Heart left ventricle (tissue), 16 donors: ENCODE data around the gene GLYR1. TPM values are rescaled to one million over a fixed set of nuclear protein-coding genes. Genes with fewer than 3 reads are reported as not detected.

Source experiments
- ATAC-seq, 4 donors: fragments of 200-7000 bp; cut with Tn5 transposase; one replicate each; pipeline ENCODE4 v1.9.1; 2020 to 2022; ENCODE audit warnings: moderate library complexity in 4 of 4, mild to moderate bottlenecking in 3 of 4, moderate number of reproducible peaks in 1 of 4
- DNase-seq, 5 donors: peaks; one replicate each; pipeline ENCODE4 v3.0.0-alpha.2; 2020
- H3K27ac ChIP-seq, 12 donors: fragments of 200-600 bp; sonication (generic) in 4 of 12; one replicate each; pipeline versions ENCODE4 v1.5.0 to v1.8.0; 2016 to 2022; ENCODE audit warnings: mild to moderate bottlenecking in 2 of 12
- H3K27me3 ChIP-seq, 9 donors: fragments of 200-600 bp; sonication (generic) in 2 of 9; one replicate each; pipeline versions ENCODE4 v1.5.1 to v1.8.0; 2016 to 2022; ENCODE audit warnings: mild to moderate bottlenecking in 3 of 9
- H3K36me3 ChIP-seq, 9 donors: fragments of 200-600 bp; sonication (generic) in 2 of 9; one replicate each; pipeline versions ENCODE4 v1.5.0 to v1.8.0; 2018 to 2022; ENCODE audit warnings: mild to moderate bottlenecking in 2 of 9
- H3K4me1 ChIP-seq, 12 donors: fragments of 200-600 bp; sonication (generic) in 4 of 12; one replicate each; pipeline versions ENCODE4 v1.5.0 to v1.8.0; 2016 to 2022; ENCODE audit warnings: mild to moderate bottlenecking in 3 of 12
- H3K4me3 ChIP-seq, 12 donors: fragments of 200-600 bp; sonication (generic) in 4 of 12; one replicate each; pipeline versions ENCODE4 v1.5.0 to v1.8.0; 2017 to 2022; ENCODE audit warnings: mild to moderate bottlenecking in 9 of 12, moderate library complexity in 4 of 12
- H3K9me3 ChIP-seq, 12 donors: fragments of 200-600 bp; sonication (generic) in 4 of 12; one replicate each; pipeline versions ENCODE4 v1.5.0 to v1.8.0; 2016 to 2022; ENCODE audit warnings: mild to moderate bottlenecking in 1 of 12
- POLR2A ChIP-seq, 2 donors: fragments of 450-650 bp; IDR thresholded peaks; one replicate each; pipeline ENCODE4 v1.6.1; 2017; ENCODE audit warnings: antibody characterized with exemption in 2 of 2, mild to moderate bottlenecking in 2 of 2, moderate library complexity in 2 of 2
- WGBS, 4 donors: extraction: QIAGEN DNeasy Blood & Tissue Kit in 2 of 4; methylation state at CpG; one replicate each; pipeline versions ENCODE4 v1.1.5 to v1.1.7; 2013 to 2018; 5-methylcytosine and 5-hydroxymethylcytosine counted together
- intact Hi-C, 10 donors: fragments of 100-400 bp; cut with DNase I; formaldehyde crosslinking; loops; one replicate each; pipeline versions ENCODE4 v1.11.1 to v1.14.2; 2022
- polyA plus RNA-seq, 2 donors: library from polyadenylated mRNA; stranded (reverse); fragments of 200-250 nt; gene quantifications; one replicate each; pipeline ENCODE4 v1.2.3, GENCODE V29; 2013
- total RNA-seq, 9 donors: library from RNA; depleted of rRNA in 2 of 9; stranded (reverse); fragments of >200 nt in 2 of 9; fragmentation: NEBNext Ultra II Directional in 3 of 9; extraction: Animal tissue kit (Norgen Biotek cat#: 25700) in 3 of 9; gene quantifications; one replicate each; pipeline versions ENCODE4 v1.1.0 to v1.2.4, GENCODE V29; 2016 to 2023
- TF ChIP-seq, protein P1 (sequence below), 12 donors: fragments of 200-600 bp; sonication (generic) in 4 of 12; IDR thresholded peaks; one replicate each; pipeline versions ENCODE4 v1.5.0 to v1.8.0; 2018 to 2022; ENCODE audit warnings: antibody characterized with exemption in 12 of 12, mild to moderate bottlenecking in 5 of 12
- donor health status: ischemic (EF 13 %, LVEDD 7.1; RV severe dilation, severe dysfunction).
- donor health status: healthy with polysubstance abuse.
- donor health status: DM: no; HTN: yes; CAD: no.
- donor health status: DM: no; HTN: no; CAD: no.
- donor health status: ischemic (EF 25% LVEDD 6.9; RV normal size, moderate dysfunction).
- donor health status: ischemic (EF 25% LVEDD 5.7; RV mildly dilated, moderate dysfunction).
- donor health status: healthy.
- donor health status: DM: yes; HTN: yes; CAD: no.
- donor health status: ischemic (EF 35%, LVEDD 5.7; RV mildly dilated, moderate dysfunction).
- donor health status: nonischemic (EF 11% LVEDD 7.7; RV severe dilation, severe dysfunction).
- donor health status: DM: yes; HTN: yes; CAD: no.
- donor health status: PGD.
- donor health status: ischemic (EF 29% LVEDD 5.4; RV normal size, mild dysfunction).
- donor health status: nonischemic (EF 23%, LVEDD 6.1; RV moderate dilation, normal function).

GLYR1 gene
- total and polyA plus RNA-seq, 11 donors: 51.3 to 96.6 (median 74.9) TPM

DNA sequence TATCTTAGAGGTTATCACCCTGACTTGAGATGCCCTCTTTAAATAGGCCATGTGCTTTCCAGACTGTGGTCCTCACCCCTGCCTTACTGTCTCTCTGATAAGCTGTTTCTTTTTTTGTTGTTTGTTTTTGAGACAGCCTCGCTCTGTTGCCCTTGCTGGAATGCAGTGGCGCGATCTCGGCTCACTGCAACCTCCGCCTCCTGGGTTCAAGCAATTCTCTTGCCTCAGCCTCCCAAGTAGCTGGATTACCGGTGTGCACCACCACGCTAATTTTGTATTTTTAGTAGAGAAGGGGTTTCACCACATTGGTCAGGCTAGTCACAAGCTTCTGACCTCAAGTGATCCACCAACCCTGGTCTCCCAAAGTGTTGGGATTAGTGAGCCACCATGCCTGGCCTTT lies 58.2 kb downstream of the GLYR1 start:
- H3K36me3 ChIP-seq: no peaks in the 10 kb centered on the region
- no peak overlapping the region for H3K27ac ChIP-seq
- H3K4me3 ChIP-seq: no peak overlapping the region
- 77 to 84% (median 81%) methylated on average over 7 of the region's 7 CpGs for WGBS, 4 donors
- TF ChIP-seq, protein P1, sequence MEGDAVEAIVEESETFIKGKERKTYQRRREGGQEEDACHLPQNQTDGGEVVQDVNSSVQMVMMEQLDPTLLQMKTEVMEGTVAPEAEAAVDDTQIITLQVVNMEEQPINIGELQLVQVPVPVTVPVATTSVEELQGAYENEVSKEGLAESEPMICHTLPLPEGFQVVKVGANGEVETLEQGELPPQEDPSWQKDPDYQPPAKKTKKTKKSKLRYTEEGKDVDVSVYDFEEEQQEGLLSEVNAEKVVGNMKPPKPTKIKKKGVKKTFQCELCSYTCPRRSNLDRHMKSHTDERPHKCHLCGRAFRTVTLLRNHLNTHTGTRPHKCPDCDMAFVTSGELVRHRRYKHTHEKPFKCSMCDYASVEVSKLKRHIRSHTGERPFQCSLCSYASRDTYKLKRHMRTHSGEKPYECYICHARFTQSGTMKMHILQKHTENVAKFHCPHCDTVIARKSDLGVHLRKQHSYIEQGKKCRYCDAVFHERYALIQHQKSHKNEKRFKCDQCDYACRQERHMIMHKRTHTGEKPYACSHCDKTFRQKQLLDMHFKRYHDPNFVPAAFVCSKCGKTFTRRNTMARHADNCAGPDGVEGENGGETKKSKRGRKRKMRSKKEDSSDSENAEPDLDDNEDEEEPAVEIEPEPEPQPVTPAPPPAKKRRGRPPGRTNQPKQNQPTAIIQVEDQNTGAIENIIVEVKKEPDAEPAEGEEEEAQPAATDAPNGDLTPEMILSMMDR (IDR thresholded peaks at IDR 0.05): no peak
- TF ChIP-seq POLR2A (IDR thresholded peaks at IDR 0.05): no peak
- no peaks in the 10 kb centered on the region for H3K9me3 ChIP-seq
- no peaks in the 10 kb centered on the region for H3K4me1 ChIP-seq
- no peak for DNase-seq
- intact Hi-C loops: no loop called here
- no peaks in the 10 kb centered on the region for H3K27me3 ChIP-seq
- ATAC-seq: no peak

DNA sequence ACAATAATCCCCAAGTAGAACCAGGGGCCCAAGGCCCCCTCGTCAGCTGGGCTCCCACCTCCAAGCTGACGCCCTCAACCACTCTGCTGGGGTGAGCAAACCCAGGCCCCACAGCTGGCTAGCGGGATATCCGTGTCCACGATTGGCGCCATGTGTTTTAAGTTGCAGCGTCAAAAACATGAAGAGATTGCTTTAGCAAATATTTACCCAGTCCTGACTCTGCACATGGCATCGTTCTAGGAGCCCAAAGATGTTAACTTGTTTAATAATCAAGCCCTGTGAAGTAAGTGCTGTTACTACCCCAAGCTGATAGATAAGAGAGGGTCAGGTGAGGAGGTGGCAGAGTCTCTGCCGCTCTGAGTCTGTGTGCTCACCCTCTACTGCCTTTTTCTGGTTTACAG lies 58.6 kb downstream of the GLYR1 start:
- H3K4me3 ChIP-seq: no peak overlapping the region
- H3K9me3 ChIP-seq: no peaks in the 10 kb centered on the region
- TF ChIP-seq, protein P1 (IDR thresholded peaks at IDR 0.05): no peak
- TF ChIP-seq POLR2A (IDR thresholded peaks at IDR 0.05): no peak
- no peaks in the 10 kb centered on the region for H3K4me1 ChIP-seq
- ATAC-seq: no peak
- no peaks in the 10 kb centered on the region for H3K36me3 ChIP-seq
- no peak overlapping the region for H3K27ac ChIP-seq
- DNase-seq: no peak
- intact Hi-C loops: no loop called here
- H3K27me3 ChIP-seq: no peaks in the 10 kb centered on the region
- 65 to 73% (median 67%) methylated on average over 9 of the region's 9 CpGs for WGBS, 4 donors

DNA sequence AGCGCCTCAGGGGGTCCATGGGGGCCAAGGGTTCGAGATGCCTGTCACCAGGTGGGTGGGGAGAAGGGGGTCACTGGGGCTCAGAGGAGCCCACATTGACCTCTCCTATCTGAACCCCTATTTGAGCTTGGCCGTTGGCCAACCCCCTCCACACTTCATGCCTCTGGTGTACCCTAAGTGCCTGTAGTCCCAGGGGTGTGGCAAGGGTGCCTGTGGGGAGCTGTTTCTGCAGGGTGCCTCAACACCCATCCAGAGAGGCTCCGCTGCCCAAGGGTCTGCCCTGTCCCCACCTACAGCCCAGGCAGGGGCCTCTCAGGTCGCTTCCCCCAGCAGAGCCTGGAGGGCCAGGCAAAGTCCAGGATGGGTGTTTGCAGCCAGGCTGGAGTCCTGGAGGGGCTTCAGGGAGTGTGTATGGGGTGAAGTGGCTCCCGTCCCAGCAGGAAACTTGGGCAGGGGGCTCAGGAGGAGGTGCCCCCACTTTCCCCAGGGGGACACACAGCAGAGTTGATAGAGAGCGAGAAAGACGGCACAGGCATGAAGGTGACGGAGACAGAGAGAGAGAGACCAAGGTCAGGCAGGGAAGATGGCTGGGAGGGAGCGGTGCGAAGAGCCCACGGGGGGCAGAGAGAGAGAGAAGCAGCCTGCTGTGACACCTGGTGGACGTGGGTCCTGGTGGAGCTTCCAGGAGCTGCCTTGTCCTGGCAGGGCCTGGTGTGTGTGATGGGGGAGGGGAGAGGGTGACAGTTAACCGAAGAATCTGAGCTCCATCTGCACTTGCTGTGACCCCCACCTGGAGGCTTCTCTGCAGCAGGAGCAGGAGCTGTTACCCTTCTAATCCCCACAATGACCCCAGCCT lies 59.2 kb downstream of the GLYR1 start, which contains the start of gene SEPTIN12:
TSS of gene SEPTIN12 (minus strand) at position 719 of the 856 bp plus-strand sequence. CDS start at position 19, 700 bp downstream.
- peak in 2 of 4 donors; percentile 5 to 15 for ATAC-seq
- Histone ChIP-seq H3K9me3 (no peaks in the 10 kb centered on the region), H3K27ac (no peak within 1 kb of the TSS), H3K4me3 (no peak within 1 kb of the TSS), H3K27me3 (no peaks in the 10 kb centered on the region), H3K36me3 (no peaks in the 10 kb centered on the region), H3K4me1 (no peaks in the 10 kb centered on the region)
- whole genome bisulfite sequencing, 4 donors: 64 to 75% (median 73%) methylated on average over 11 to 14 of the region's 14 CpGs
- TF ChIP-seq POLR2A (IDR thresholded peaks at IDR 0.05): no peak
- TF ChIP-seq, protein P1 (IDR thresholded peaks at IDR 0.05): no peak
- intact Hi-C loops: no loop called here
- DNase-seq: no peak

DNA sequence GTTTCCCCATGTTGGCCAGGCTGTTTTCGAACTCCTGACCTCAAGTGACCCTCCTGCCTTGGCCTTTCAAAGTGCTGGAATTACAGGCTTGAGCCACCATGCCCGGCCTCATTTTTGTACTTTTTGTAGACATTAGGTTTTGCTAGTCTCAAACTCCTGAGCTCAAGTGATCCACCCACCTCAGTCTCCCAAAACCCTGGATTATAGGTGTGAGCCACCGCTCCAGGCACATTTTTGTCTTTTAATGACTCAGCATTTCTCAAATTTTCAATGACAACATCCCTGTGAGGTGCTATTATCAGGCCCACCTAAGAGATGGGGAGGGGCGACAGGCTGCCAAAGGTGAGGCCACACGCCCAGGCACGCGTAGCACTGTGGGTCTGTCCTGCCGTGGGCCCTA lies 60.0 kb downstream of the GLYR1 start:
- WGBS, 4 donors: 94 to 98% (median 96%) methylated on average over 8 of the region's 8 CpGs
- no peak overlapping the region for H3K27ac ChIP-seq
- TF ChIP-seq, protein P1 (IDR thresholded peaks at IDR 0.05): no peak
- TF ChIP-seq POLR2A (IDR thresholded peaks at IDR 0.05): no peak
- H3K9me3 ChIP-seq: no peaks in the 10 kb centered on the region
- H3K4me1 ChIP-seq: no peaks in the 10 kb centered on the region
- ATAC-seq (no peak), DNase-seq (no peak)
- H3K27me3 ChIP-seq: no peaks in the 10 kb centered on the region
- no peak overlapping the region for H3K4me3 ChIP-seq
- no peaks in the 10 kb centered on the region for H3K36me3 ChIP-seq
- intact Hi-C loops: no loop called here
